ENCODE results near the gene UPF1.
"Not testable (repeated sequence)": the region's sequence is repeated elsewhere in the genome, so short reads cannot be mapped to it uniquely, and the experiment has no call there.

- TF ChIP-seq POLR2AphosphoS5, CTCF, POLR2A (IDR thresholded peaks at IDR 0.05): not testable (repeated sequence)
Measured at GRCh38 chr19:18902519-18902918, 70.8 kb downstream of the UPF1 start.

All from upper lobe of left lung (tissue), 4 donors.